Globus pallidus (tissue), 1 donor: ENCODE results near the gene MRPS26.
"Not testable (repeated sequence)": the region's sequence is repeated elsewhere in the genome, so short reads cannot be mapped to it uniquely, and the experiment has no call there.

Experiments used
- DNase-seq: peaks from one replicate; pipeline ENCODE4 v3.0.0-alpha.2; 2015; ENCODE audit warnings: low spot score

MRPS26 gene

GRCh38 chr20:3042625-3043024, 3.2 kb upstream of the MRPS26 start:
- no peak for DNase-seq

- no peak for DNase-seq
Measured at GRCh38 chr20:3043322-3043721, 2.5 kb upstream of the MRPS26 start, which contains the start of gene GNRH2. GNRH2 (plus strand) TSS chr20:3043622; CDS start chr20:3044415, 793 bp downstream.

GRCh38 chr20:3044336-3044965, 1.4 kb upstream of the MRPS26 start:
- DNase-seq: no peak

- no peak for DNase-seq
Measured at GRCh38 chr20:3045042-3045815, 623 bp upstream of the MRPS26 start.

- no peak for DNase-seq
Measured at GRCh38 chr20:3046677-3047462, 1.0 kb downstream of the MRPS26 start.

GRCh38 chr20:3047486-3048419, 1.9 kb downstream of the MRPS26 start:
- DNase-seq: no peak

- no peak for DNase-seq
Measured at GRCh38 chr20:3051385-3052019, 5.7 kb downstream of the MRPS26 start.

GRCh38 chr20:3059489-3059888, 13.6 kb downstream of the MRPS26 start:
- no peak for DNase-seq

GRCh38 chr20:3064119-3064518, 18.3 kb downstream of the MRPS26 start:
- DNase-seq: not testable (repeated sequence)

GRCh38 chr20:3067139-3068014, 21.5 kb downstream of the MRPS26 start:
- DNase-seq: no peak

GRCh38 chr20:3068075-3068474, 22.2 kb downstream of the MRPS26 start:
- no peak for DNase-seq

- DNase-seq: no peak
Measured at GRCh38 chr20:3068986-3069900, 23.4 kb downstream of the MRPS26 start.

GRCh38 chr20:3070725-3071124, 24.9 kb downstream of the MRPS26 start:
- no peak for DNase-seq

- no peak for DNase-seq
Measured at GRCh38 chr20:3071266-3071609, 25.4 kb downstream of the MRPS26 start.

- DNase-seq: no peak
Measured at GRCh38 chr20:3071610-3072529, 26.0 kb downstream of the MRPS26 start, which contains the start of gene OXT. OXT (plus strand) TSS chr20:3071620; CDS start chr20:3071656, 36 bp downstream.

- no peak for DNase-seq
Measured at GRCh38 chr20:3072530-3073250, 26.8 kb downstream of the MRPS26 start.

GRCh38 chr20:3073251-3073643, 27.4 kb downstream of the MRPS26 start:
- not testable (repeated sequence) for DNase-seq
